ENCODE data around the gene CCNB1.
A peak's percentile ranks its signal among the peaks of the same experiment; 100 is the strongest.
"Not testable (repeated sequence)": the region's sequence is repeated elsewhere in the genome, so short reads cannot be mapped to it uniquely, and the experiment has no call there.

The CCNB1 gene

DNA sequence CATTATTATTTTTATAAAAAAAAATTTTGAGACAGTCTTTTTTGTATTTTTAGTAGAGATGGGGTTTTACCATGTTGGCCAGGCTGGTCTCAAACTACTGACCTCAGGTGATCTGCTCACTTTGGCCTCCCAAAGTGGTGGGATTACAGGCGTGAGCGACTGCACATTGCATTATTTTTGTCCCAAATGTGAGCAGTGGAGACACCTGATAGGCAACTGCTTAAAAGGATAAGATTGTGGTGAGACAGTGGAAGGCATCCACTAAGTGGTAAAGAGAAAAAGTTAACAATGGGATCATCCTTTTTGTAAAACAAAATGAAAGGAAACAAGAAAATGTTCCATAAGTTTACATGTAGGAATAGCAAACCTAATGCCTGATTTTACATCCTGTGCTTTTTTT is 20.4 kb downstream of the CCNB1 start:
- peak; percentile 48 for DNase-seq

DNA sequence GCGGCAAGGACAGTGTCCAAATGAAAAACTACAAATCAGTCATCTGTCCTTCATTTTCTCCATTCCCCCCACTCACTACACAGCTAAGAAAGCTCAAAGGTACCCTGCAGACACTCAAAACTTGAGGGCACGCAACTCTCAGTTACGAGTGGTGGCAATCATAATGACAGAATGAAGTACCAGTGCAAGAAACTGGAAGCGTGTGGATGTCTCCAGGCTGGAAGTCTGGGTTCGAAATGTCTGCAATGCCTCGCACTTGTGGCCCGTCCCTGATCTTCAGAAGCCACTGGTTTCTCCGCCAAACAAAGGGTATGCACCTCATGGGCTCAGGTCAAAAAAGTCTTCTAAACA is 21.8 kb downstream of the CCNB1 start:
- no peak for DNase-seq

DNA sequence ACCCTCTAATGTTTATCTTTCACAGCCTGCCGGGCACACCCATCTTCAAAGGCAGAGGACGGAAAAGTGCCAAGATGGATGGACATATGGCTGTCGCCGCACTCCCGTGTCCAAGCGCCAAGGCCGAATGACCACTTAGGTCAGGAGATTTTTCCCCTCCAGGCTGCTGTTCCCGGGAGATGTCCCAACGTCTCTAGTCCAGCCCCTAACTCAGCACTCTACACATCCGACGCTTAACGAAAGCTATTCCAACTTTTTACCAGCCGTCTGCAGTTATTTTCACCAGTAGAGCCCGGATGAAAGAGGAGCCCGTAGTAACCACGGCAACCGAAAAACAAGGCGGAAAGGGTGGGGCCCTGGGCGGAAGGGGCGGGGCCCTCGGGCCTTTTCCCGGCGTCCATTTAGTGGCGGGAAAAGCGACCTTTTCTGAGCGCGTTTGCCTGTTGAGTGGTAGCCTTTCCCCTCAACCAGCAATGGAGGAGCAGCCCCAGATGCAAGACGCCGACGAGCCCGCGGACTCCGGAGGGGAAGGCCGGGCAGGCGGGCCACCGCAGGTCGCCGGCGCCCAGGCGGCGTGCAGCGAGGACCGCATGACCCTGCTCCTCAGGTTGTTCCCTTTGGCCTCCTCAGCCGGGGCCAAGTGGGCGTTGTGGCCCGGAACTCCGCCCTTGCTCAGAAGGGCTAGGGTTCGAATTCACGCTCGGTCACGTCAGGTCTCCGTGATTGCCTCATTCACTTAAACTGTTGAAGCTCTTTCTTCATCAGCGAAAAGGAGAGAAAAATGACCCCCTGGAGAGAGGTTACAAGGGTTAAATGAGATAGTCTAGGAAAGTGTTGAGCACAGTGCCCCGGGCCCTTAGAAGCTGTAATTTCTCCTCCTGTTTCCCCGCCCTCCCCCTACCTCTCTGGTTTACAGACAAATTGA is 22.5 kb downstream of the CCNB1 start, which contains the start of gene CENPH:
Gene CENPH (plus strand): TSS at position 422 of the 925 bp plus-strand sequence. CDS start 52 bp downstream, at position 474.
- peak; percentile 97 for DNase-seq

DNA sequence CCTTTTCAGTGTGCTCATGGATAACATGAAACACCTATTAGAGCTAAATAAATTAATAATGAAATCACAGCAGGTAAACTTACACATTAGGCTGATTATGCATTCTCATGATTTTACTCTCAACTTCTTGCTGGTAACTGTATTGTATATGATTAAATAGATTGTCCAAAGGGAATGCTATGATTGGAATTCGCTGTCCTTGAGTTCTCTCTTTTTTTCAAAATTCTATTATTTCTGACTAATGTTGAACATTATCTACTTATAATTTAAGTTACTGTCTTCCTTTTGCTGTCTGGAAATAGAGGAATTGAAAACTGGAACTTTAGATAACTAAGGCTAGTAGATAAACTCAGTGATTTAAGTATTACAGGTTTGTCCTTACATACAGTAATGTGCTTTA is 35.5 kb downstream of the CCNB1 start:
- no peak for DNase-seq

DNA sequence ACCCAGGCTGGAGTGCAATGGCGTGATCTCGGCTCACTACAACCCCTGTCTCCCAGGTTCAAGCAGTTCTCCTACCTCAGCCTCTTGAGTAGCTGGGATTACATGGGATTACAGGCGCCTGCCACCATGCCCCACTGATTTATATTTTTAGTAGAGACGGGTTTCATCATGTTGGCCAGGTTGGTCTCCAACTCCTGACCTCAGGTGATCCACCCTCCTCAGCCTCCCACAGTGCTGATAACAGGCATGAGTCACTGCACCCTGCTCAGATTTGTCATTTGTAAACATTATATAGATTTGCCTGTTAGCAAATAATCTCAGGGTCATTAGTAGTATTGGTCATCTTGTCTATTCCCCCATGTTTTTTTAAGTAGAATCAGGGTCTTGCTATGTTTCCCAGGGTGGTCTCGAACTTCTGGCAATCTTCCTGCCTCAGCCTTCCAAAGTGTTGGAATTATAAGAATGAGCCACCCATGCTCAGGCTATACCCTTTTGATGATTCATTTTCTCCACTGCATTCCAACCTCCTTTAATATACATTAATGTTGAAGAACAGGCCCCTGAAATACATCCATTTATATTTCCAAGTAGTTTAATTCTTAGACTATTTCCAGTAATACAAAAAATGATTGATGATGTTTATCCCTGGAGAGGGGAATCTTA is 39.7 kb downstream of the CCNB1 start:
- no peak for DNase-seq

DNA sequence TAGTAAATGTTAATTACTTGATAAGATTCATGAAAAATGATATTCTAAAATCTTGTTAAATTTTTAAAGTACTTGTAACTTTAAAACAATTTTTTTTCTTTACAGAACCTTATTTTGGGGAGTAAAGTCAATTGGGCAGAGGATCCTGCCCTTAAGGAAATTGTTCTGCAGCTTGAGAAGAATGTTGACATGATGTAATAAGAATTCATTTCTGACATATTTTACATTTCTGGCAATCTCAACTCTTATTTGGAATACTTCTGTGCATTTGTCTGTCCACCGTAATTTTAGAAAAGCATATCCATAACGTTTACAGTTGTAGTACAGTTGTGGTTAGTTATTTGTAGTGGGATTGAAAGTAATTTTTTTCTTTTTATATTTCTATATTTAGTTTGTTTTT is 42.7 kb downstream of the CCNB1 start:
- no peak for DNase-seq

DNA sequence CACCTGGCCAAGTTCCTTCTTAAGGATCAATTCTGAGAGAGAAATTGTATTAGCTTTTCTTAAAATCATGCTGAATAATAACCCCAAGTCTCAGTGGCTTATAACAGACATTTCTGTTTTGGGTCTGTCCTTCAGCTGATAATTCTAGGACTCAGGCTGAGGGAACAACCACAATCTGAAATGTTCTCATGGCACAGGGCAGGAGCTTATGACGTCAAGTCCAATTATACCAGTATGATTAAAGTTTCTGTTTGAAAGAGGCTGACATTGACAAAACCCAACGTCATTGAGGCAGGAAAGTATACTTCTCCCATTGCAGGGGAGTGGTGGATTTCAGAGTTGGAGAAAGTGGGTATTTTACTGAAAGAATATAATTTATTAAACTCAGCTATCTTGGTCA is 44.2 kb downstream of the CCNB1 start:
- DNase-seq: peak; percentile 17

DNA sequence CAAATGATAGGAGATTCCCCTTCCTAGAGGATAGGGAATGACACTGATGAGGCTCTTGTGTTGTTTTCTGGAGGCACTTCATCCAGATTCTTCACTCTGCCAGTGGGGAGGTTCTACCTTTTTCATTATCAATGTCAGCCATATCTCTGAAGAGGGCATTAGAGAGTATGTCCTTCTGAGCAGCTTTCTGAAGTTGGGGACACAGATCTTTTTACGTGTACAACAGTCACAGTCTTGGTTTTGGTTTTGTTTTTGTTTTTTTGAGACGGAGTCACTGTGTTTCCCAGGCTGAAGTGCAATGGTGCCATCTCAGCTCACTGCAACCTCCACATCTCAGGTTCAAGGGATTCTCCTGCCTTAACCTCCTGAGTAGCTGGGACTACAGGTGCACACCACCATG is 45.1 kb downstream of the CCNB1 start:
- DNase-seq: no peak

DNA sequence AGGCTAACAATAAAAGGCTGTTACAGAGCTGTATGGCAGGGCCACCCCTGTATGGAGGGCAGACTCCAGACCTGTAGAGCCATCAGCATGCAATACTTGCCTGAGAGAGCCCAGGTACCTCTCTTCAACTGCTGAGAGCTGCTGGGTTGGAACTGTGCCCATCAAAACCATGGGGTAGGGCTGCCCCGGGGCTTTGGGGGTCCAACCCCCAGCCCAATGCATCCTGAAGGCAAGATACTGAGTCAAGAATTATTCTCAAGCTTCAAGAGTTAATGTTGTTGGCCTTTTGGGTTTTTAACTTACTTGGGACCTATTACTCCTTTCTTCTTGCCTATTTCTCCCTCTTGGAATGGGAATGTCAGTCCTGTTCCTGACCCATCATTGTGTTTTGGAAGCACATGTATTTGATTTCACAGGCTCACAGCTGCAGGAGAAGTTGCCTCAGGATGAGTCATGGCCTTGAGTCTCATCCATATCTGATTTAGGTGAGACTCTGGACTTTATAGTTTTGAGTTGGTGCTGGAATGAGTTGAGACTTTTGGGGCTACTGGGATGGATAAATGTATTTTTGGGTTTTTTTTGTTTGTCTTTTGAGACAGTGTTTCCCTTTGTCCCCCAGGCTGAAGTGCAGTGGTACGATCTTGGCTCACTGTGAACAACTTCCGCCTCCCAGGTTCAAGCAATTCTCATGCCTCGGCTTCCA is 46.7 kb downstream of the CCNB1 start:
- no peak for DNase-seq

DNA sequence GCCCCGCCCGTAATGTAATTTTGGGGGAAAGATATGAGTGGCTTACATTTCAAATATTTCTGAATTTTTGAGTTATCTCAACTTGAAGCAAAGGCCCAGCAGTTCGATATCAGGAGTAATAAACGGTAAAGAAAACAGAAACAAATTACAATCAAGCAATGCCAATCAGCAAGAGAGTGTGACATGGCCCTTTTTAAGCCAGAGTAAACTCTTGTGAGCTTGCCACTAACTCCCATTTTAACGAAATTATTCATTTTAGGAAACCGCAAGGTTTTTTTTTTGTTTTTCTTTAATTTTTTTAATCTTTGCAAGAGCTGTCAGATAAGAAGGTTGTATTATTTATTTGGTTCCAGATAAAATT is 50.2 kb downstream of the CCNB1 start:
- peak; percentile 71 for DNase-seq

DNA sequence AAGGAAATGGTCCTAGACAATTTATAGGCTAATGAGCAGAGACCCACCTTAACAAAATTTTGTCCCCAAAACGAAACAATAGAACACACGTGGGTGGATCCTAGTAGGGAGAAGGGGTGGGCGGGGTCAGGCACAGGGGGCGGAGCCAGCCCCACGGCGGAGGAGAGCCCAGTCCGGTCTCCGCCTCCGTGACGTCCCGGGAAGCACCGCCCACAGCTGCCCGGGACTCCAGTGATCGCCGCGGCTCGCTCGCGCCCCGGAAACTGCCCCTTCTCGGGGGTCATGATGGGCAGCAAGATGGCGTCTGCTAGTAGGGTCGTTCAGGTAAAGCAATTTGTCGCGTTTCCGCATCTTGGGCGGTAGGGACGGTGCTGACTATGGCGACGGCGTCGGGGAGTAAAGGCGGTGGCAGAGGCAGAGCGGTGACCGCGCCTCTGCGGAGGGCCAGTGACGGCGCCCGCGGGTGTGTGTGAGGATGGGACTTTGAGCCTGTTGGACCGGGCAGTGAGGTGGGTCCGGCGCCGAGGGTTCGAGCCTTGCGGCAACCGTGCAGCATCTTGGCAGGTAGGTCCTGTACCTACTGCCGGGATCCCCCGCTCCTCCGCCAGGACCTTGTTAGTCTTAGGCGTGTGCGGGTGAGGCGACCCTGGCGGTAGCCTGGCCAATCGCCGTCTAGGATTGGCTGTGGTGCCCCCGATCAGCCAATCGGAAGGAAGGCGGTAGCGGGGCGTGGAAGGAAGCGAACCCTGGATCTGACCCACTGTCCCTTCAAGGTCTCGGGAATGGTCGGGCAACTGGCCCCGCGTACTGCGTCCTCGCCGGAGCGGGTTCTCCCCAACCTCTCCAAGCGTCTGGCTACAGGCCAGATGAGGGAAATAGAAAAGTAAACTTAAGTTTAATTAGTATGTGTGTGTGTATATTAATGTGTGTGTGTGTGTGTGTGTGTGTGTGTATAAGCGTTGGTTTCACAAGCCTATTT is 50.9 kb downstream of the CCNB1 start:
- peak; percentile 97 for DNase-seq

DNA sequence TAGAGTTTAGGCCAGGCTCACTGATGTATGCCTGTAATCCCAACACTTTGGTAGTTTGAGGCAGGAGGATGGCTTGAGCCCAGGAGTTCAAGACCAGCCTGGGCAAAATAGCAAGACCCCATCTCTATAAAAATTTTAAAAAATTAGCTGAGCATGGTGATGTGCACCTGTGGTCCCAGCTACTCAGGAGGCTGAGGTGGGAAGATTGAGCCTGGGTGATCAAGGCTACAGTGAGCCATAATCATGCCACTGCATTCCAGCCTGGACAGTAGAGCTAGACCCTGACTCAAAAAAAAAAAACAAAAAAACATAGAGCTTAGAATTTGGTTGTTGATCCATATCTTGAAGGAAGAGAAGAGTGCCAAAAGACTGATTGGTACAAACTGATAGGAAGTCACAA is 53.0 kb downstream of the CCNB1 start:
- no peak for DNase-seq

DNA sequence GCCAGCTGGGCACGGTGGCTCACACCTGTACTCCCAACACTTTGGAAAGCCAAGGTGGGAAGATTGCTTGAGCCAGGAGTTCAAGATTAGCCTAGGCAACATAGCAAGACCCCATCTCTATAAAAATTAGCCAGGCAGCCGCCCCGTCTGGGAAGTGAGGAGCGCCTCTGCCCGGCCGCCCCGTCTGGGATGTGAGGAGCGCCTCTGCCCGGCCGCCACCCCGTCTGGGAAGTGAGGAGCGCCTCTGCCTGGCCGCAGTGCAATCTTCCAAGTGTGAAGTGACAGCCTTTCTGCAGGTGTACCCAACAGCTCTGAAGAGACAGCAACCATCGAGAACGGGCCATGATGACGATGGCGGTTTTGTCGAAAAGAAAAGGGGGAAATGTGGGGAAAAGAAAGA is 53.4 kb downstream of the CCNB1 start:
- not testable (repeated sequence) for DNase-seq

DNA sequence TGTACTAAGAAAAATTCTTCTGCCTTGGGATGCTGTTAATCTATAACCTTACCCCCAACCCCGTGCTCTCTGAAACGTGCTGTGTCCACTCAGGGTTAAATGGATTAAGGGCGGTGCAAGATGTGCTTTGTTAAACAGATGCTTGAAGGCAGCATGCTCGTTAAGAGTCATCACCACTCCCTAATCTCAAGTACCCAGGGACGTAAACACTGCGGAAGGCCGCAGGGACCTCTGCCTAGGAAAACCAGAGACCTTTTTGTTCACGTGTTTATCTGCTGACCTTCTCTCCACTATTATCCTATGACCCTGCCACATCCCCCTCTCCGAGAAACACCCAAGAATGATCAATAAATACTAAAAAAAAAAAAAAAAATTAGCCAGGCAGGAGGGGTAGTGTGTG is 53.9 kb downstream of the CCNB1 start:
- not testable (repeated sequence) for DNase-seq

DNA sequence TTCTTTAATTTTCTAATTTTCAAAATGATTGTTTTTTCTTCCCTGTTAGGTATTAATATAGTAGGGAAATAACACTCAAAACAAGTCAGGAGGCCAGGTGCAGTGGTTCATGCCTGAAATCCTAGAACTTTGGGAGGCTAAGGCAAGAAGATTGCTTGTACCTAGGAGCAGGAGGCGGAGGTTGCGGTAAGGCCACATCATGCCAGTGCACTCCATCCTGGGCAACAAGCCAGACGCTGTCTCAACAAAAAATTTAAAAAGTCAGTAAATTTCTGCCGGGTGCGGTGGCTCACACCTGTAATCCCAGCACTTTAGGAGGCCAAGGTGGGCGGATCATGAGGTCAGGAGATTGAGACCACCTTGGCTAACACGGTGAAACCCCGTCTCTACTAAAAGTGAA is 57.6 kb downstream of the CCNB1 start:
- no peak for DNase-seq

DNA sequence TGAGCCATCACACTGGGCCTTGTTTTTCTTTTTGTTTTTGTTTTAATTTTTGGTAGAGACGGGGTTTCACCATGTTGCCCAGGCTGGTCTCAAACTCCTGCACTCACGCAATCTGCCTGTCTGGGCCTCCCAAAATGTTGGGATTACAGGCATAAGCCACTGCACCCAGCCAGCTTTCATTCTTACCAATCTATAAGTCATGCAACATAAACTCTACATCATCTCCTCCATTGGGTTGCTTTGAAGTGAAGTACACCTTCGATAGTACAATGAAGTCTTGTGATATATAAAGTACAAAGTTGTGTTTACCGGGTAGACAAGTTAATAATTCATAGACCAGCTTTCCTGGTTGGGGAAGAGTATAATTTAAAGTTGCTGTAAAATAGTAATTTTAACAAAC is 58.9 kb downstream of the CCNB1 start:
- no peak for DNase-seq

Measured in hematopoietic multipotent progenitor cell treated with erythropoietin and hydrocortisone succinate and interleukin-3 and kit ligand, for 6 days (in vitro differentiated cells).